HG02981 (cell line): ENCODE measurements around the gene ENOX1.

Experiments
- ATAC-seq: cut with Tn5 transposase; IDR thresholded peaks from one replicate; pipeline ENCODE4 v1.9.1; 2021; ENCODE audit warnings: mild to moderate bottlenecking, moderate library complexity; ENCODE audit not compliant: unreplicated experiment

Gene ENOX1

DNA sequence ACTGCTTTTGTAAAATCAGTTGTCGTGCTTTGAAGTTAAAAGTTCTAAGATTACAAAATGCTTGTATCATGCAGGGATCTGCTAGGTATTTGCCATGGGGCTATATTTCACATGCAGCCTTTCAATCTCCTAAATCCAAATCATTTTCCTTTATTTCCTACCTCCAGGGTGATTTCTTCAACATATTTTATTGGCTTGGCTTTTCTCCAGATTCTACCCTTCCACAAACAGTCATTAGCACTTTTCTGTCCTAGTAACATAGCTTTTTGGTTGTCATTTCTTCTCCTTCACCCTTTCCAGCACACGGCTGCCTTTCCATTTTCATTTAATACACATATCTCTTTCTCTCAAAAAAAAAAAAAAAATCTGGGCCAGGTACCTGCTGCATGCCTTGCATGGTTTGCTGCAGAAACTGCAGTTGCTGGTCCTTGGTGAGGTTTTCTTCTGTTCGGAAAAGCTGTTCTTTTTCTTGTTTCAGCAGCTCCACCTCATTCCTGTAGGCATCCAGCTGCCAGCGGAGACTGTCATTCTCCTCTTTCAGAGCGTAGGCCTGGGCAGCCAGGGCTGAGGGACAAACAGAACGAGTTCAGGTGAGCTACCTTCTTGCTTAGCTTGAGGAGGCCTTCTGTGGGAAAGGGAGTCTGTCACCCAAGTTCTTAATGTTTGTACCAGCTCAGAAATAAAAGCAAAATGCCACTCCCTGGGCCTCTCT, 488.6 kb downstream of the ENOX1 start:
- no peak for ATAC-seq

GRCh38 chr13:43295825-43296564, 490.8 kb downstream of the ENOX1 start:
- ATAC-seq, result no peak

- no peak for ATAC-seq
Observed at GRCh38 chr13:43295321-43295720, 491.5 kb downstream of the ENOX1 start.

DNA sequence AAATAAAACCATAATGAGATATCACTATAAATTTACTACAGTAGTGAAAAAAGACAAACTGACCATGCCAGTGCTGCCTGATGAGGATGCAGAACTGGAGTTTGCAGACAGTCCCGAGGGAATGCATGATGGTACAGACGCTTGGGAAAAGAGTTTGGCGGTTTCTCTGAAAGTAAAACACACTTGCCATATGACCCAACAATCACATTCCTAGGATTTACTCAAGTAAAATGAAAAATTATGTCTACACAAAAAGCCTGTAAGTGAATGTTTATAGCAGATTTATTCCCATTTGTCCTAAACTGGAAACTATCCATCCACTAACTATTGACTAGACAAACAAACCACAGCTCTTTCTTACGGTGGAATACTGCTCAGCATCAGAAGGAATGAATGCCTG, 492.4 kb downstream of the ENOX1 start:
- ATAC-seq, result no peak

- no peak for ATAC-seq
Observed at GRCh38 chr13:43293986-43294385, 492.8 kb downstream of the ENOX1 start.

GRCh38 chr13:43293561-43293960, 493.2 kb downstream of the ENOX1 start:
- ATAC-seq, result no peak

- ATAC-seq, result no peak
Observed at GRCh38 chr13:43293008-43293407, 493.8 kb downstream of the ENOX1 start.

DNA sequence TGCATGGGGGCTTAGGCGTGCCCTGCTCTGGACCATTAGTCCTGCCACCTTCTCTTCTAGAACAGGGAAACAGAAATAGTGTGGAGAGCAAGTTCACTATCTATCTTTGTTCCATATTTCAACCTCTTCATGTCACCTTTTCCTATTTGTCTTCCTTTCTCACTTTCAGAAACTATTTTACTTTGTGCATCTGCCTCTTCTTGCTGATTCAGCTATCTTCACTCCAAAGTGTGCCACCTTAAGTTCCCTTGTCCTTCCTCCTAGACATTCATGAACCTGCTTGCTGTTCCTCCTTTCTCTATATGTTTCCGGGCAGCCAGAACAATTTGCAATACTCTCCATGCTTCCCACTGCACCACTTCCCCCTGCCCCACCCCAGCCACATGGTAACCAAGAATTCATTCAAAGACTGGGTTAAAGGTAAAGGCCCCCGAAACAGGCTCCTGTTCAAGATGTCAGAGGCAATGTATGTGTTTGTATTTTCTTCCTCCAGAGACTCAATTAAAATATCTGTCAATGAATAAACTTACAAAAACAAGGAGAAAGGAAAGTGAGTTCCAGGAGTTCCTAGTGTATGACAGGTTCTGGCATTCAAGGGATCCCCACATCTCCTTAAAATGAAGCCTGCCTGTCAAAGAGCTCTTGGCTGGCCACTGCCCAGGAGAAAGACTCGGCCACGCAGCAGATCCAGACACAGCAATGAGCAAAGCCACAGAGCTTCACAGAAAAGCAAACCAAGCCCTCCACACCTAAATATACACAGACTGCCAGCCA, 495.3 kb downstream of the ENOX1 start:
- no peak for ATAC-seq

- no peak for ATAC-seq
Observed at GRCh38 chr13:43289470-43290255, 497.1 kb downstream of the ENOX1 start.

- no peak for ATAC-seq
Observed at GRCh38 chr13:43286751-43287150, 500.0 kb downstream of the ENOX1 start.

DNA sequence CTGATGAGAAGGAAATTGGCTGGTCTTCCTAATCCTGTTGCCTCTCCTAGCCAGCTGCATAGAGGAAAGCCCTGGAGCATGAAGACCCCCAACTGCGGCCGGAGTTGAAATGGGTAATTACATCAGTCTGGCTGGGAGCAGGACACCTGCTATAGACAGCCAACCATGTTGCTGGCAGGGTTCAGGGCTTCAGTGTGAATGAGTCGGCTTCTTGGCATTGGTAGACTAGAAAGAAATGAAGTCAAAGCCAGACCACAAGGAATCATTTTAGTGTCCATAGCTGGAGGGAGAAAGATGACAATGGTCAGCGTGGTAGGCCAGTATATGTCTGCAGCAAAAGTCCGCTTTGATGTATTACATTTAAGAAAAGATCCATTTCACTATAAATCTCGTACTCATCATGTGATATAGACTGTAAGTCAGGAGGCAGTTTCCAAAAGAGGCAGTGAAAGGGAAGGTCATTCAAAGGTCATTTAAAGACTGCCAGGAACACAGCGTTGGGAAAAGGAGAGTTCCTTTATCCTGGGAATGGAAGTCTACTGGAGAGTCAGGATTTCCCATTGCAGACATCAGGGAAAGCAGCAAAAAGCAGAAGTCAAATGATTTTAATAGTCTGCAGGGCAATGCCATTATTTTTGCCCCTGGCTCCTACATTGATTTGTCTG, 500.7 kb downstream of the ENOX1 start:
- no peak for ATAC-seq

DNA sequence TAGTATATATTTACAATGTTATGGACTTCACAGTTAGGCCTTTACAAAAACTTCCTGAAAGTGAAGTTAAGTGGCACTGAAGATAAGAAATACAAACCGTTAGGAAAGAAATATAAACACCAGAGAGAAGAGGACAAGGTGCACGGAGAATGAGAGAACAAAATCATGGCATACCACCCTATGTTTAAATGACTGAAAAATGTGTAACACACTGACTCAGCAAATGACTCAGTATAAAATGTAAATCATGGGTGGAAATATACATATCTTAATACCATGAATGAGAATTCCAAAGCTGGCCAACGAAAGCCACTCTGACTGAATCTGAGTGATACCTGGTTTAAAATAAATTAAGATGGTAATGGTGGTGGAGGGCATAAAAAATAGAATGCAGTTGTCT, 502.6 kb downstream of the ENOX1 start:
- ATAC-seq, result no peak

DNA sequence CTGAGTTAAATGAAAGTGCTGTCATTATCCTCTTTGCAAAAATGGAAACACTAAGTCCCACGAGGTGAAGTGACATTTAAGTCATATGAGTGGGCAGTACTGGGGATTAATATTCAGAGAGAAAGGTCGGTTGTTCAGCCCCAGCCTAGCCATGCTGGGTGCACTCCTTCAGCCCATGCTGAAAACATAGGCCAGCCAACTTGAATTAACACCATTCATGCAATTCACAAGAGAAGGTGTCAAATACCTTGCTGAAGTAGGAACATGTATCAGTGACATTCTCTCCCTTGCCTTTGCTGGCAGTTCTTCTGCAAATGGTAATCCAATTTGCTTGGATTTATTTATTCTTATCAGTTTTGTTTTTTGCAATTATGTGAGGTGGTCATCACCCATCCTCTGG, 507.1 kb downstream of the ENOX1 start:
- ATAC-seq, result no peak

- ATAC-seq, result no peak
Observed at GRCh38 chr13:43278127-43278526, 508.6 kb downstream of the ENOX1 start.

DNA sequence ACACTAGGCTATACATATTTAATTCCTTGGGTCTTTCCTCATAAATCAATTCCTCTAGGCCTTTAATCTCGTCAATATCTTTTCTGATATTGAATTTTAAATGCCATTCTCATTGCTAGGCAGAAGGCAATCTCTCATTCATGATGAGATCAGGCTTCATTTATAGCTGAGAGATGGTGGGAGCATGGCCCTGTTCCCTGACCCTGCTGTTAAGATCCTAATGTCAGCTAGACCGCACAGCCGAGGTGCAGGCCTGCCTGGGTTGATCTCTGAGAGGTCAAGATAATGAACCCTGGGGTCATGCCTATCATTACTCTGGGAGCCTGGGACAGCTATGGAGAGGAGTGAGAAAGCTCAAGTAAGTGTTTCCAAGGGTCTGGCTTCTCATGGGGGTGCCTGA, 509.6 kb downstream of the ENOX1 start:
- no peak for ATAC-seq

DNA sequence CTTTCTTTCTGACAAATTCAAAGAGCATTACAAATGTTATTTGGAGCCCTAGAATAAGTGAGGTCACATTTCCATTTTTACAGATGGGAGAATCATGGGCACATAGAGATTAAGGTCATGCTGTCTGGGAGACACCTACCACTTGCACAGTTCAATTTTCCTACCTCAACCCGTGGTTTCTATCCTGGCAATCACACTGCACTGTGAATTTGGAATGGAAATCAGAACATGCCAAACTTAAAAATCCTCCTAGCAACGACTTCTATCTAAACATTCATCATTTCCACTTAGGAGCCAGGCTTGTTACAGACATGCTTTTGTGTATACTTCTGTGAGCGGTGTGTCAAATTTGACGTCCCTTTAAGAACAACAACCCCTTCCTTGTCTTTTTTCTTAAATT, 511.9 kb downstream of the ENOX1 start:
- ATAC-seq, result no peak

DNA sequence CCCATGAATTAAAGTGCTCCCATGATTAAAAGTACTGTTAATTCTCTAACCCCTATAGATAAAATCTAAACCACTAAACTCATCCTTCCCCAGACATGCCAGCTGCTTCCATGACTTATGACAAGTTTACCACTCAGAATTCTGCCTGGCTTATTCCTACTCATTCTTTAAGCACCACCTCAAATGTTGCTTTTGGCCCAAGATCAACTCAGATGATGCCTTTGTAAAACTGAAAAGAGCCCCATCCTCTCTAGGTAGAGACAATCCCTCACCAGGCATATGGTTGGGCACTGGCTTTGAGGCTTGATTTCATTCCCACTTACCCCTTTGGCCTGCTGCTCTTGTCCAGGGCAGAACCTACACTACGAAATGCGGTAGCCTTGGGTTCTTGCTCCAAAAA, 513.4 kb downstream of the ENOX1 start:
- ATAC-seq, result no peak

DNA sequence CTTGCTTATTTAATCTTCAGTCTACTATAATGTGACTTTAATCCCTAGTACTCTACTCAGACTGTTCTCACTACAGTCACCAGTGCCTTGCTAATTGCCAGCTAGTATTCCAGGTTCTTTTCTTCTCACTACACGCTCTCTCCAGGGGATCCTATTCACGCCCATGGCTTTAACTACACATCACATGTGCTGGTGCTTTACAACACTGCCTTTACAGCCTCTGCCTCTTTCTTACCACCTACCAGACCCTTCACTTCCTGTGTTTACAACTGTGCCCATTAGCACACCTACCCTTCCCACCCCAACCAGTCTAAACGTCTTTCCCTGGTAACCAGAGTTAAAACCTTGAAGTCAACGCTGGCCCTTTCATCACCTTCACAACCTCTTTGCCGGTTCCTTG, 513.9 kb downstream of the ENOX1 start:
- no peak for ATAC-seq

GRCh38 chr13:43271152-43271551, 515.6 kb downstream of the ENOX1 start:
- ATAC-seq, result no peak

GRCh38 chr13:43270130-43270830, 516.5 kb downstream of the ENOX1 start:
- no peak for ATAC-seq
